HL-60 (cell line): ENCODE data around the gene NOLC1.

Experiments
- GABPA ChIP-seq: IDR thresholded peaks from 2 replicates; pipeline ENCODE4 v1.6.1; 2012; ENCODE audit warnings: low read depth
- POLR2AphosphoS5 ChIP-seq: IDR thresholded peaks from 2 replicates; pipeline ENCODE4 v1.6.1; 2012; ENCODE audit warnings: low read depth
- REST ChIP-seq: IDR thresholded peaks from 2 replicates; pipeline ENCODE4 v1.6.1; 2012; ENCODE audit warnings: low read depth; ENCODE audit not compliant: insufficient replicate concordance
- SPI1 ChIP-seq: IDR thresholded peaks from 2 replicates; pipeline ENCODE4 v1.6.1; 2012; ENCODE audit warnings: low read depth, mild to moderate bottlenecking, borderline replicate concordance
- TF ChIP-seq, protein P1 (sequence below): IDR thresholded peaks from one replicate; pipeline ENCODE4 v1.5.1; 2011; ENCODE audit warnings: low read length, control low read depth, inconsistent platforms; ENCODE audit not compliant: insufficient read depth

- TF ChIP-seq POLR2AphosphoS5 (peak; percentile 72), GABPA (no peak), REST (no peak), SPI1 (no peak)
- TF ChIP-seq, protein P1, sequence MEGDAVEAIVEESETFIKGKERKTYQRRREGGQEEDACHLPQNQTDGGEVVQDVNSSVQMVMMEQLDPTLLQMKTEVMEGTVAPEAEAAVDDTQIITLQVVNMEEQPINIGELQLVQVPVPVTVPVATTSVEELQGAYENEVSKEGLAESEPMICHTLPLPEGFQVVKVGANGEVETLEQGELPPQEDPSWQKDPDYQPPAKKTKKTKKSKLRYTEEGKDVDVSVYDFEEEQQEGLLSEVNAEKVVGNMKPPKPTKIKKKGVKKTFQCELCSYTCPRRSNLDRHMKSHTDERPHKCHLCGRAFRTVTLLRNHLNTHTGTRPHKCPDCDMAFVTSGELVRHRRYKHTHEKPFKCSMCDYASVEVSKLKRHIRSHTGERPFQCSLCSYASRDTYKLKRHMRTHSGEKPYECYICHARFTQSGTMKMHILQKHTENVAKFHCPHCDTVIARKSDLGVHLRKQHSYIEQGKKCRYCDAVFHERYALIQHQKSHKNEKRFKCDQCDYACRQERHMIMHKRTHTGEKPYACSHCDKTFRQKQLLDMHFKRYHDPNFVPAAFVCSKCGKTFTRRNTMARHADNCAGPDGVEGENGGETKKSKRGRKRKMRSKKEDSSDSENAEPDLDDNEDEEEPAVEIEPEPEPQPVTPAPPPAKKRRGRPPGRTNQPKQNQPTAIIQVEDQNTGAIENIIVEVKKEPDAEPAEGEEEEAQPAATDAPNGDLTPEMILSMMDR = no peak
Measured at GRCh38 chr10:102117391-102118159, 34.6 kb upstream of the NOLC1 start.
